GM12892 (cell line): ENCODE measurements around the gene ADAMTS16.

Experiments
- POLR2A ChIP-seq: IDR thresholded peaks from 2 replicates; pipeline ENCODE4 v1.6.1; 2011; ENCODE audit warnings: low read depth, low read length, control low read depth
- POLR2AphosphoS5 ChIP-seq: IDR thresholded peaks from 2 replicates; pipeline ENCODE4 v1.6.1; 2011; ENCODE audit warnings: low read depth, low read length, control low read depth
- TAF1 ChIP-seq: IDR thresholded peaks from 2 replicates; pipeline ENCODE4 v1.6.1; 2011; ENCODE audit warnings: low read depth, mild to moderate bottlenecking, control low read depth, low read length, borderline replicate concordance

DNA sequence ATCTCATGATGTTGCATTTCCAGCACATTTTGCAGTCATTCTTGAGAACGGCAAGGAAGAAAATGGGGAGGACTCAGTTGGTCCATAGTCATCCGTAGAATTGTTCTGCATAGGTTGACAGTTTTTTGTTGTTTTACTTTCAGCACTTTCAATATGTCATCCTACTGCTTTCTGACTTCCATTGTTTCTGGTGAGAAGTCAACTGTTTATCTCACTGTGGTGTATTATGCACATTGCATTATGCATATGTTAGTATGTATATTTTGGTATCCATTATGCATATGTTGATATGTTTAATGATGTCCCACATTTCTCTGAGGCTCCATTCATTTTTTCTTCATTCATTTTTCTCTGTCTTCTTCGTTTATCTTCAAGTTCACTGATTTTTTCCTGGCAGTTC is 10.5 kb downstream of the ADAMTS16 start:
- no peak for TF ChIP-seq TAF1
- no peak for TF ChIP-seq POLR2AphosphoS5
- TF ChIP-seq POLR2A: no peak
